GM12873 (cell line): ENCODE results near the gene PLXNA4.

Experiments
- CTCF ChIP-seq: IDR thresholded peaks from 2 replicates; pipeline ENCODE4 v1.5.1; 2012; ENCODE audit warnings: low read depth, mild to moderate bottlenecking, moderate library complexity, low read length, control low read depth; ENCODE audit not compliant: insufficient read depth; ENCODE audit errors: missing control alignments

PLXNA4 gene

GRCh38 chr7:132226957-132227290 is 349.3 kb downstream of the PLXNA4 start:
- no peak for TF ChIP-seq CTCF

GRCh38 chr7:132226046-132226956 is 350.0 kb downstream of the PLXNA4 start:
- TF ChIP-seq CTCF: no peak

GRCh38 chr7:132225216-132226030 is 350.8 kb downstream of the PLXNA4 start:
- TF ChIP-seq CTCF: no peak

- no peak for TF ChIP-seq CTCF
These were observed 354.9 kb downstream of the PLXNA4 start for GRCh38 chr7:132221356-132221755.

- TF ChIP-seq CTCF: no peak
These were observed 356.2 kb downstream of the PLXNA4 start for GRCh38 chr7:132220060-132220459.

- no peak for TF ChIP-seq CTCF
These were observed 357.4 kb downstream of the PLXNA4 start for GRCh38 chr7:132218876-132219275.

DNA sequence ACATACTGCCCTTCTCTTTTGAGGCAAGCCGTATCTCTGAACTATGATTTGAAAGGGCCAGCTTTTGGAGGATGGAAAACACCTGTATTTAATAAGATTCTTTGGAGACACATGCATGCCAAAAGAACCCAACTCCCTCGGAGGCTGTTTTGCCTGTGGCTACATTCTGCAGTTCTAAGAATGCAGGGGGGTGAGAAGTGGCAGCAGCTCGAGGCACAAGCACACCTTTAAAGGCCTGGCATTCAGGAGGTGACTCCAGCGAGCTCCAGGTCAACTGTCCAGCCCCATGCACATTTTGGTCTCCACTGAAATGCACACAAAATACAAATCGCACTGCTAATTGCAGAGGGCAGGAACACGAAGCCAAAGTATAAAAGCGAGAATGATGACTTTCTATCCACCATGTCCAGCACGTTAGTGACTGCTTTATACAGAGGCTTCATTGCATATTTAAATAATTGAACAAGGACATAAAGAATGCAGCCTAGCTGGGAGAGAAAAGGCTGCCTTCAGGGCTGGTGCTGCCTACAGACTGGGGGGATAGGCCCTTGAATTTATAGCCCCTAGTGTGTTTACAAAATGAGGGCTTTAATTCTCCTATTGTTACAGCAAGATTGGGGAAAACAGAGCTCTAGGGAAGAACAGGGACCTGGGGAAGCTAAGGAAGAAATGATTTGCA is 359.3 kb downstream of the PLXNA4 start:
- TF ChIP-seq CTCF: no peak
